T-helper 22 cell (primary cell): ENCODE results near the gene SLC7A6.

ENCODE experiments used
- DNase-seq: peaks from one replicate; pipeline ENCODE4 v3.0.0-alpha.2; 2020; ENCODE audit warnings: low read depth

Gene SLC7A6

DNA sequence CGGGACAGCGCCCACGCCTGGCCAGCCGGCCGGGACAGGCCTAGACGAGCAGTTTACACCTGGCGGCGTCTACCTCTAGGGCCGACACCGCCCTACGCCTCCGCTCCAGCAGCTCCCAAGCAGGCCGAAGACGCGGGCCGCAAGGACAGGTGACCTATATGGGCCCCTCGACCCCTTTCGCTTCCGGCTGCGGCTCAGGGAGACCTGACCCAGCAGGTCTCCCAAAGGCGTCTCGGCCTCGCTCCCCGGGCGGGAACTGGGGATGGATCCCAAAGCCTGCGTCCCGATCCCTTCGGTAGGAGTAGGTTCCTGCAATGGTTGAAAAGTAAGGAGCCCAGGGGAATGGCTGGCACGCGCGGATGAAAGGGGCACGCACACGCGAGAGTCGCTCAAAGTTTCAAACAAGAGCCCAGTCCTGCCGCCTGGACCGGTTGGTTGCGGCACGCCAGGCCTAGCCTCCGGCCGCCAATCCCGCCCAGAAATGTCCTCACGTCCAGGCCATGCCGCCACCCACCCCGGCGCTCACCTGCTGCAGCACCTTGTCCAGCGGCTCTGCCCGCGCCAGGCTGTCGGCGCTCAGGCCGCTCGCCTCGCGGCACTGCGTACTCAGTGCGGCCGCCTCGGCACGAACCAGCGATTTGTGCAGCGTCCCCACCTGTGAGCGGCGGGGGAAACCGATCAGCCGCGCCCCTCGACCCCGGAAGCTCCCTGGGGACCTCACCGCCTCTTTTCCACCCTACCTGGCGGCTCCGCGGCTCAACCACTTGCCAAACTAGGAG lies 29.0 kb upstream of the SLC7A6 start:
- no peak for DNase-seq

DNA sequence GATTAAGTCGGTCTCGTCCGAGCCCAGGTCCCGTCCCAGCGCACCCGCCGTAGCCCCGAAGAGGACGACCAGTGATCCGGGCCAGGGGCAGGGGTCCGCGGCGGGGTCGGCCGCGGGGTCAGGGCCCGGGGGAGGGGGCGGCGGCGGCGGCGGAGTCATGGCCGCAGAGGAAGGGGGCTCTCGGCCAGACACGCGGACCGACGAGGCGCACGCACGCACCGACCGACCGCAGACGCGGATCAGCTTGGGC lies 28.5 kb upstream of the SLC7A6 start, which contains the start of gene ESRP2:
Gene ESRP2, minus strand, starts transcription at position 241 of the 250 bp plus-strand sequence. Its CDS starts 82 bp downstream, at position 159.
- no peak for DNase-seq

DNA sequence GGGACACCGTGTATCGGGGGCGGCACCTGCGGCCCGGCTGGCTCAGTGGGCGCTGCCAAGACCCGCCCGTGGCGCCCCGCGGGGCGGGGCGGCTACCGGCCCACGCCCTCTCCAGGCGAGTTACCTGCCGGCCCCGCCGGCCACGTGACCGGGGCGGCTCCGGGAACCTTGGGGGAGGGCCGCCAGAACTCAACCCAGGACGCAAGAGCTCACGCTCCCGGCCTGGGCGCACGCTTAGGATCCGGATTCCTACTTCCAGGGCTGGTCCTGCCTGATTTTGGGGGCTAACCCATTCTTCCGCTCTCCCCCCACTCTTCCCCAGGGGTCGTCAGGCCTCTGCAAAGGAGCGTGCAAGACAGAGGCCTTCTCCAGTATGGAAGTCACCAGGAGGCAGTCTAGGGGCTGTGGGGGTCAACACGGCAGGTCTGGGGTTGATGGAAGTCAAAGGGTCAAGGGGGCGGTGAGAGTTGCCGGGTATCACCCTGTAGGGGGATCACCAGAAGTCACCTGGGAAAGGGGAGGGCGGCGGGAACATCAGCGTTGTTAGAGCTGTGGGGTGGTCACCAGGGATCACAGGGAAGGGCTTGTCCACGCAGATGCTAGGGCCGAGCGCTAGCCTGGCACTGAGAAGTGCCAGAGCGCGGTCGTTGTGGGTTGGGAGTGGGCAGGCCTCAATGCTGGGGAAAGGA lies 28.0 kb upstream of the SLC7A6 start:
- DNase-seq = peak; percentile 51

DNA sequence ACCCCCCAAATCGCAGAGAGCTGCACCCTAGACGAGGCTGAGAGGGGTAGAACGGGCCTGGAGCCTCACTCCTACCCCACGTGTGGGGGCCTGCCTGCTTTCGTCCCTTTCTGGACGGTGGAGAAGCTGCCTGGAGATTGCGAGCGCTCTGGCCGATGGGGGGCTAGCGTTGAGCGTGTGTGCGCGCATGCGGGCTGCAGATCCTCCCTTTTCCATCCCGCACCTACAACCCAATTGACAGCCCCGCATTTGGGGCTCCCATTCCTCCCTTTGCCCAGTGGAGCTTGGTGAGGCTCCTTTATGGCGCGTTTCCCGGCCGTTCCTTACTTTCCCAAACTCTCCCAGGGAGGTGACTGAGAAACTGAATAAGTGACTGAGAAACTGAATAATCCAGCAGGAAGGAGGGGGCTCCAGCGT lies 27.5 kb upstream of the SLC7A6 start:
- DNase-seq = no peak

DNA sequence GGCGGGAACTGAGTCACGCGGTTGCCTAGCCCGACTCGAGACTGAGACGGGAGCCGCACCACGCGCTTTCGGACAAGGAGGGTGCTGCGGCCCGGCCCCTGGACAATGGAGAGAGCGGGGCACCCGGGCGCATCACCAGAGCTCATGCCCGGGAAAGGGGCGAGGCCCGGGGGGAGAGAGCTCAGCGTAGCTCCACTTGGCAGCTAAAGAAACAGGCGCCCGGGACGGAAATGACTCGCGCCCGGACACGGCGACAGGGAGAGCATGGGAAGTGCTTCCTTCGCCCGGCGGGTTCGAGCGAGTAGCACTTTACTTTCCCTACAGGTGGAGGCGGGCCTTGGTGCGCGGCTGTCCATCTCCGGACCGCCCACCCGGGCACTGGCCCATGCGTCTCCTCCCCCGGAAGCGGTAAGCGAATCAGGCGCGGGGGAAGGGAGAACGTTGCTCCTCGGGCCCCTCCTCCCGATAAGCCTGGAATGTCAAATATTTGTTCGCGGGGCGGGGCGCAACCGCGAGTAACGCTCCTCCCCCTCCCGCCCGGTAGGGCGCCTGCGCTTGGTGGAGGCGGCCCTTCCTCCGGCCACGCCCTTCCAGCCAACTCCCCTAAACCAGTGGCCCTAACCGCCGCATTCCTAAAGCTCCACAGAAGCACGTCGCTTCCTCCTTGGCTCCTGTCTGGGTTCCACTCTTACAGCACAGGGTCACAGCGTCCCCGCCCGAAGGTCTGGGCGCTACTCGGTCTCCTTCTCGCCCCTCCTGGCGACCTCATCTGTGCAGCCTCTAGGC lies 26.9 kb upstream of the SLC7A6 start:
- DNase-seq = peak; percentile 82

DNA sequence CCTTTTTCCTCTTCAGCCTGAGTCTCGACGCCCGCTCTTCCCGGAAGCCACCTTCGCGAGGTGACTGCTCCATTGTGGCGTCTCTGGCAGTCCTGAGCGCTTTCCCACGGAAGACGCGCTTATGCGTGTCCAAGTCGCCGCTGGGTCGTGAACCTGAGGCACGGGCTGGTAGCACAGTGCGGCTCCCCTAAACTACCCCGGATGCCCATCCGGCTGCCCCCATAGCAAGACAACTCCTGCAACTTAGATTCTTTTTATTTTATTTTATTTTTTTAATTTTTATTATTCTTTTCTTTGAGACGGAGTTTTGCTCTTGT lies 26.3 kb upstream of the SLC7A6 start:
- no peak for DNase-seq

DNA sequence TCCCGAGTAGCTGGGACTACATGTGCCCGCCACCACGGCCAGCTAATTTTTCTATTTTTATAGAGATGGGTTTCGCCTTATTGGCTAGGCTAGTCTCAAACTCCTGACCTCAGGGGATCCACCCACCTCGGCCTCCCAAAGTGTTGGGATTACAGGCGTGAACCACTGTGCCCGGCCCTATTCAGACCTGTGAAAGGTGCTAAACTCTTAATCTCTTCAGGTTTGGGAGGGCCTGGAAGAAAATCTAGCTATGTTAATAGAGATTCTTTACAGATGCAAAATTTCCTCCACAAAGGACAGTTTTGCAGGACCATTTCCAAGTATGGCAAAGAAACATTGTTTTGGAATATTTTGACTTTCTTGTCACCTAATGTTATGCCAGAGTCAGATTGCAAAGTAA lies 22.2 kb upstream of the SLC7A6 start:
- DNase-seq = no peak

DNA sequence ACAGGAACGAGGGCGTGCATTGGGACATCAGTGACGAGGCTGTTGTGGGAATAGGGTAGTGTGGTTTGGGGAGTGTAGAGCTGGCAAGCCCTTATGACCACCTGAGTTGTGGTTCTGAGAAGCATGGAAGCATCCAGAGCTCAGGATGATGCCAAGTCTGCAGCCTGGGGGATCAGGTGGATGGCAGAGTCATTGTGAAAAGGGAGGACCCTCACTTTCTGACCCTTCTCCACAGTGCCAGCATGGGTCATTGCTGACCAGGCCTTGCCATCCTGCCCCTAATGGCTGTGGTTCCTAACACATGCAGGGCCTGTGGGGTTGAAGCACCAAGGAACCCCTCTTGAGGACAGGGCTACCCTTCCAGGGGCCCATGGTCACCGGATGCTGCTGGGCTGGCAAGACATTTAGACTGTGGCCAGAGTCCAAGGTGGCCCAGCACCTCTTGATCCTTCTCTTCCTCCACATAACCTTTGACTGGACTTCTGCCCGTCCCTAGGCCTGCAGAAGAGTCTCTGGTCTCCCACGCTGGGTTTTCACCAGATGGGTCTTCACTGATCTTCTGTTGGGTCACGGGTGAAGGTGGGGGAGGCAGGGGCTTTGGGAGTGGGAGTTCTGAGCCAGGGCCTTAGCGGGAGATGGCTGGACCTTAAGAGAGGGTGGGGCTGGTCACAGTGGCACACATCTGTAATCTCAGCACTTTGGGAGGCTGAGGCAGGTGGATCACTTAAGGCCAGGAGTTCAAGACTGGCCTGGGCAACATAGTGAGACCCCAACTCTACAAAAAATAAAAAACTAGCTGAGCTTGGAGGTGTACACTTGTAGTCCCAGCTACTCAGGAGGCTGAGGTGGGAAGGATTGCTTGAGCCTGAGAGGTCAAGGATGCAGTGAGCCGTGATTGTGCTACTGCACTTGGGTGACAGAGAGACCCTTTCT lies 21.1 kb upstream of the SLC7A6 start:
- no peak for DNase-seq

DNA sequence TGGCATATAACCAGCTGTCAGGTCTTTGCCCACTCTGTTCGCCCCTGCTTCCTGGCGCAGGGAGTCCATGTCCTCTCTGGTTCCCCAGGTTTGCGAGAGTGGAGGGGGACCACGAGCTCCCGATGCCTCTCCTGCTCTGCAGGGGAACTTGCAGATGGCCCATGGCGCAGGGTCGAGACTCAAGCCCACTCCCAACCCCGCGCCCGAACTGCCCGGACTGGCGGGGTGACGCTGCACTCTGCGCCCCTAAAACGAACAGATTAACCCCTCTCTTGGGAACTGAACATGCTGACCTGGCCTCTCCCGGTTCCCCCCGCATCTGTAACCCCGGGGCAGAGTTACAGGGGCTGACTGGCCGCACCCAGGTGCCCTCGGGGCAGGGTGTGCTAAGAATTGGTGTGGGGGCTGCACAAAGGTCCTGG lies 19.8 kb upstream of the SLC7A6 start:
- no peak for DNase-seq

DNA sequence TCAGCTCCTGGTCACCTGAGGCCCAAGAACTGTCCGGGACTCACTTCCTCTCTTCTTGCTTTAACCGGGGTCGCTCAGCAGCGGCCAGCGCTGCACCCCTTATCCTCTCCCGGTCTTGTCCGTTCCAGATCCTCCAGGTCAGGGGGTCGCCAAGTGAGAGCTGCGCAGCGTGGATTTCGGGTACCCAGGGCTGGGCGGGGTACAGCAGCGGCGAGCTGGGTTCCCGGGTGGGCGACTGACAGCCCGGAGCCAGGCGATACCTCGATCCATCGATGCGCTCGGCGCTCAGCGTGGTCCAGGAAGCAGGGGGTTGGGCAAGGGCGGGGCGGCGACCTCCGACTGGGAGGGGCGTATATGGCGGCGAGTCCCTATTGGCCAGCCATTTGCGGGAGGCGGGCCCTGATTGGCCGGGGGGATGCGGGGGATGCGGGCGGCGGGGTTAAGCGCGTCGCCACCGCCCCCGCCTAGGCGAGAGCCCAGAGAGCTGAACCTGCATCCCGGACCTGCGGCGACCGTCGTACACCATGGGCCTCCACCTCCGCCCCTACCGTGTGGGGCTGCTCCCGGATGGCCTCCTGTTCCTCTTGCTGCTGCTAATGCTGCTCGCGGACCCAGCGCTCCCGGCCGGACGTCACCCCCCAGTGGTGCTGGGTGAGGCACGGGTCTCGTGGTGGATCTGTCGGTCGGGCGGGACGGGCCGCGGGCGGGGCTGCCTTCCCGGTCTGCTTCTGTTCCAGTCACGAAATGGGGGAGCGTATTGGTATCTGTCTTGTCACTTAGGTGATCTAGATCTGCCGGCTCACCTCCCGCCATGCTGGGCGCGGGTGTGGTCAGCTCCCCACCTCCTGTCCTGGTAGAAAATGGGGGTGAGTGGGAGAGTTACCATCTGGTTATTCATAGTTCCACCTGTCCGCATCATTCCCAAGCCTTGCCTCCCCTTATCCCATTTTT lies 19.1 kb upstream of the SLC7A6 start, which contains the start of gene PLA2G15:
Gene PLA2G15, plus strand, starts transcription at position 471 of the 951 bp plus-strand sequence. Its CDS starts 54 bp downstream, at position 525.
- DNase-seq = peak; percentile 92

DNA sequence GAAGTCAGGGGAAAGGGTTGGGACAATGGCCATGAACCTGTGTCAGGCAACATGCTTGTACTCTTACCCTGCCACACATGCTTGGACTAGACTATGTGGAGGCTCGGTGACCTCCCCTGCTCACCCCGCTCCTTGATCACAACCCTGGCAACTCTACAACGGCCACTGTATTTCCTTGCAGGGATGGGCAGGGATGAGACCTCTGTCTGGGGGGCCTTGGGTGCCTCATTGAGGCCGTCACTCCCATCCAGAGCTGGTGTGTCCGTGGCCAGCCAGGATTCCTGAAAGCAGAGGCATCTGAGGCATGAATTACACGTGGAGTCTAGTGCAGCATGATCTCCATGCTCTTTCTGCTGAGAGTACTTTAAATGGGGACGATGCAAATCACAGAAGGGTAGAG lies 18.2 kb upstream of the SLC7A6 start:
- DNase-seq = no peak

DNA sequence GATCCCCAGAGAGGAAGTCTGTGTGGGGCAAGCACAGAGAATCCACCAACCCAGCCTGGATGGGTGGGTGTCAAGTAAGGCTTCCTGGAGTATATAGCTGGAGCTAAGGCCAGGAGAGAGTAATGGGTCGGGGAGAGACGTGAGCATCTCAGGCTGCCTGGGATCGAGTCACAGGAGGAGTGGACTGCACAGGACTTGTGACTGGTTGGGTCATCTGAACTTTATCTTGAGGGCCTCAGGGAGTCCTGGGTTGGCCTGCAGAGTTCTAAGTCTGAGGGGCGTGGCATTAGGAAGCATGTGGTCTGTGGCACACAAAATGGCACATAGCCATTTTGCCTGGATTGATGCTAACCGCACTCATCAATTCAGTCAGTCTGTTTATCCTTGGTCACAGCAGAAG lies 17.7 kb upstream of the SLC7A6 start:
- DNase-seq = no peak

DNA sequence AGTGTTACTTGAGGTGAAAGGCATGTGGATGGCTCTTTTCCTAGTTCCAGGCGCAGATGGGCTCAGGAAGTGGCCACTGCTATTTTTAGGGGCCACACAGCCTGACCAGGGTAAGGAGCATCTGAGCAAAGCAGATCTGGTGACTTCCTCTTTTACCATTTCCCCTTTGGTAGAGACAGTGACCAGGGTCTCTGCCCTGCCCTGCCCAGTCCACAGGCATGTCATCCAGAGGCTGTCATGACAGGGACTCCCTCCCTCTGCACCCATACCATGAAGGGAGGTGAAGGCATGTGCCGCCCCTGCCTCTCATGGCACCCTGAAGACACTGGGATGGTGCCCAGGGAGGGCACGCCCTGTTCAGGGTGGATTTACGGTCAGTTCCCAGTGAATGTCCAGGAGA lies 16.9 kb upstream of the SLC7A6 start:
- no peak for DNase-seq

DNA sequence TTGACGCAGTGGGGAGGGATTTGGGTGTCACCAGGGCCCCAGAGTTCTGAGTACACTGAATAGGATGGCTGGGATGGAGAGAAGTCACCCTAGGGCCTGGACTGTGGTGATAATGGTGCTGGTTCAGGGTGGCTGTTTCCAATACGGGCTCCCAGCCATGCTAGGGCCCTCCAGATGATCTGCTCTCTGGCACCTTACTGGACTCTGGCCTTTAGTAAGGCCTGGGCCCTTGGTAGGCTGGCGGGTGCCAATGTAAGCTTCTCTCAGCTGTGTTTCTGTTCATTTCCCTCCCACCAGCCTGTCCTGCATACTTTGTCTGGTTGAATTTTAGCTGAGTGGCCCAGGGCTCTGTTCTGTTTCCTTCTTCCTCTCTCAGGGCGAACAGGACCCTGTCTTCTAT lies 16.4 kb upstream of the SLC7A6 start:
- DNase-seq = no peak

DNA sequence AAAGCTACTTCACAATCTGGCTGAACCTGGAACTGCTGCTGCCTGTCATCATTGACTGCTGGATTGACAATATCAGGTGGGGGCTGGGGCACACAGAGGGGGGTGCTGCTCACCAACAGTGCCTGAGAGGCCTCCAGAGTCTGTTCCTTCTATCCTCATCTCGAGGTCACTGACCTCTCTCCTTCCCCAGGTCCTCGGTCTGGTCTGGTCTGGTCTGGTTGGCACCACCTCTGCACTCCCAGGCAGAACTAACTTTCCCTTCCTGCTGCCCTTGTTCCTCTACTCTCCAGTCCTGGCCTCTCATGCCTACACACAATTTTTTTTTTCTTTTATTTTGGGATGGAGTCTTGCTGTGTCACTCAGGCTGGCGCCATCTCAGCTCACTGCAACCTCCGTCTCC lies 15.0 kb upstream of the SLC7A6 start:
- no peak for DNase-seq

DNA sequence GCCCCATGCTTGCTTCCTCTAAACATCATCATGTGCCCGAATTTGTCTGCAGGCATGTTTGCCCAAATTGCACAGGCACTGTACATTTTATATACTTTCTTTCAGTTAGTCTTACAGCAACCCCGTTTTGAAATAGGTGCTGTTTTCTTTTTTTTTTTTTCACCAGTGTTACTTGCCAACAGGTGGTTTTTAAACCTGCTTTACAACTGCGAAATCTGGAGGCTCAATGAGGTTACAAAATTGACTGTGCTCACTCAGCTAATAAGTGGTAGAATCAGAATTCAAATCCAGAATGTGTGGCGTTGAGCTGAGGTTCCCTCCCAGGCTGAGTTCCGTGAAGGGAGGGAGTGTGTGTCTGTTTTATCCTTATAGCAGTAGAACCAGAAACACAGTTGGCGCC lies 13.4 kb upstream of the SLC7A6 start:
- no peak for DNase-seq

DNA sequence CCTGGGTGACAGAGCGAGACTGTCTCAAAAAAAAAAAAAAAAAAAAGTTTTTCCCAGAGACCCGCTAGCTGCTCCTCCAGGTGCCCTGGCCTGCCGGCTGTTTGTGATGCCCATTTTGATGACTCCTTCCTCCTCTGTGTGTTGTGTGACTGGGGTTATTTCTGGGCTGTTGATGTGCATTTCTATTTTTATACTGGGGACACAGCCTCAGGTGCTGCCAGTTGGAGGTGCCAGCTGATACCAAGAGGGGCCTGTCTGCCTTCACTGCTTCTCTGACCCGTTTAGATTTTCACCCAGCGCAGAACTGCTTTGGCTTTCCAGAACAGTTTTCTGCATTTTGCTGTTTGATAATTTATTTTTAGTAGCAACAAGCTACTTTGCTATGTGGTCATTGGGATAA lies 12.5 kb upstream of the SLC7A6 start:
- no peak for DNase-seq

DNA sequence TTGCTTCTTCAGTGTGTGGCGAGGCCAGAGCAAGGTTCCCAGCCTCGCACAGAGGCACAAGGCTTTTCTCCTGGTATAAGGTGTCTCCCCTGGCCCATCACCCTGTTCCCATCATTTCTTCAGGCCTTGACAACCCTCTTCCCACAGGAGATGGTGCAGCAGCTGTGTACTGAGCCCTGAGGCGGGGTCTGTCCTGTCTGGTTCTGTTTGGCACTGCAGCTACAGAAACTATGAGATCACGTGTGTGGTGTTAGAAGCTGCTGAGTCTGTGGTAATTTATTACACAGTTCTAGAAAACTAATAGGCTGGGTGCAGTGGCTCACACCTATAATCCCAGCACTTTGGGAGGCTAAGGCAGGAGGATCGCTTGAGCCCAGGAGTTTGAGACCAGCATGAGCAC lies 11.9 kb upstream of the SLC7A6 start:
- no peak for DNase-seq

DNA sequence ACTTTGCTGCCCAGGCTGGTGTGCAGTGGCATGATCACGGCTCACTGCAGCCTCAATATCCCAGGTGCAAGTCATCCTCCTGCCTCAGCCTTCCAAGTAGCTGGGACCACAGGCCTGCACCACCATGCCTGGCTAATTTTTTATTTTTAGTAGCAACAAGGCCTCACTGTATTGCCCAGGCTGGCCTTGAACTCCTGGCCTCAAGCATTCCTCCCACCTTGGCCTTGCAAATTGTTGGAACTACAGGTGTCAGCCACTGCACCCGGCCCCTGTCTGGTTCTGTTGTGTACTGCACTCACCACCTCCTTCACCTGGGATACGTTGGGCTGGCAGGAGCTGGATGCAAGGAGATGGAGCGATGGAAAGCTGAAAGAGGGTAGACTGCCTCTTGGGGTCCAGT lies 10.6 kb upstream of the SLC7A6 start:
- no peak for DNase-seq

DNA sequence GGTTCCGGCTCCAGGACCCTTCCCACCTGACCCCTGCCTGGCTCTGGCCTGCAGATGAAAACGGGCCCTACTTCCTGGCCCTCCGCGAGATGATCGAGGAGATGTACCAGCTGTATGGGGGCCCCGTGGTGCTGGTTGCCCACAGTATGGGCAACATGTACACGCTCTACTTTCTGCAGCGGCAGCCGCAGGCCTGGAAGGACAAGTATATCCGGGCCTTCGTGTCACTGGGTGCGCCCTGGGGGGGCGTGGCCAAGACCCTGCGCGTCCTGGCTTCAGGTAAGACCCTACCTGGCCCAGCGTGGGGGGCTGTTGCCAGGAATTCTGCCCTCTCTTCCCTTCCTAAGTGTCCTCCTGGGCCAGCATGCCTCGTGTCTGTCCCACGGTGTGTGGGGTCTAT lies 8.6 kb upstream of the SLC7A6 start:
- no peak for DNase-seq
